Measurements from ENCODE around the gene NR2C1.

DNA sequence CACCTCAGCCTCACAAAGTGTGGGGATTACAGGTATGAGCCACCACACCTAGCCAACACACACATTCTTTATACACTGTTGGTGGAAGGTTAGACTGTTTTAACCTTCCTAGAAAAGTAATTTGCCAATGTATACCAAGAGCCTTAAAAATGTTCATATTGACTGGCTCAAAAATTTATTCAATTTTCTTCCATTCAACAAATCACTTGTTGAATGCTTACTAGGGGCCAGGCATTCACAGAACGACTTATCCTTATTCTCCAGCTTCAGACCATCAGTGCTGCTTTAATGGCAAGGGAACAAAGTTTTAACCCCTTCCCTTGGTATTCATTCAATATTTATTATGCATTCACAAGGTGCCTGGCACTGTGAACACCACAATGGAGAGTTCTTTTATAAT, 3.0 kb downstream of the NR2C1 start:
- TF ChIP-seq, protein P1, sequence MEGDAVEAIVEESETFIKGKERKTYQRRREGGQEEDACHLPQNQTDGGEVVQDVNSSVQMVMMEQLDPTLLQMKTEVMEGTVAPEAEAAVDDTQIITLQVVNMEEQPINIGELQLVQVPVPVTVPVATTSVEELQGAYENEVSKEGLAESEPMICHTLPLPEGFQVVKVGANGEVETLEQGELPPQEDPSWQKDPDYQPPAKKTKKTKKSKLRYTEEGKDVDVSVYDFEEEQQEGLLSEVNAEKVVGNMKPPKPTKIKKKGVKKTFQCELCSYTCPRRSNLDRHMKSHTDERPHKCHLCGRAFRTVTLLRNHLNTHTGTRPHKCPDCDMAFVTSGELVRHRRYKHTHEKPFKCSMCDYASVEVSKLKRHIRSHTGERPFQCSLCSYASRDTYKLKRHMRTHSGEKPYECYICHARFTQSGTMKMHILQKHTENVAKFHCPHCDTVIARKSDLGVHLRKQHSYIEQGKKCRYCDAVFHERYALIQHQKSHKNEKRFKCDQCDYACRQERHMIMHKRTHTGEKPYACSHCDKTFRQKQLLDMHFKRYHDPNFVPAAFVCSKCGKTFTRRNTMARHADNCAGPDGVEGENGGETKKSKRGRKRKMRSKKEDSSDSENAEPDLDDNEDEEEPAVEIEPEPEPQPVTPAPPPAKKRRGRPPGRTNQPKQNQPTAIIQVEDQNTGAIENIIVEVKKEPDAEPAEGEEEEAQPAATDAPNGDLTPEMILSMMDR (IDR thresholded peaks at IDR 0.05): no peak
- no peak for TF ChIP-seq EZH2phosphoT487 (IDR thresholded peaks at IDR 0.05)
- no peak for TF ChIP-seq EZH2 (IDR thresholded peaks at IDR 0.05)

Measured in neural progenitor cell (in vitro differentiated cells).